GM18858 (cell line): ENCODE measurements around the gene AMZ2.
"Not testable (repeated sequence)": the region's sequence is repeated elsewhere in the genome, so short reads cannot be mapped to it uniquely, and the experiment has no call there.

Experiments used
- ATAC-seq: cut with Tn5 transposase; IDR thresholded peaks from one replicate; pipeline ENCODE4 v1.9.1; 2021; ENCODE audit not compliant: unreplicated experiment

Gene AMZ2

DNA sequence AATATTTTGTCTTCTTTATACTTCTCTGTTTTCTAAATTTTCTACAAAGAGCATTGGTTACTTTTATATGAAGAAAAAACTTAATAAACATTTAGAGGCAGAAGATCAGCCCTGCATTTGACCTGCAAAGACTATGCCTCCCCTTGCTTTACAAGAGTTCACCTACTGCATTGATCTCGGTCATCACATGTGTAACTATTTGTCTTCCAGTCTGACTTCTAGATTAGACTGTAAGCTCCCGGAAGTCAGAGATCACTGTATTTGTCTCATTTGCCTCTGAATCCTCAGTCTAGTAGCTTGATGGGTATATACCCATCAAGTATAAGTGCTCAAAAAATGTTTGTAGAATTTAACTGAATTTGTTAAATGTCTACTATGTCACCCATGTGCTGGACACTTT is 27.7 kb upstream of the AMZ2 start:
- ATAC-seq: not testable (repeated sequence)

DNA sequence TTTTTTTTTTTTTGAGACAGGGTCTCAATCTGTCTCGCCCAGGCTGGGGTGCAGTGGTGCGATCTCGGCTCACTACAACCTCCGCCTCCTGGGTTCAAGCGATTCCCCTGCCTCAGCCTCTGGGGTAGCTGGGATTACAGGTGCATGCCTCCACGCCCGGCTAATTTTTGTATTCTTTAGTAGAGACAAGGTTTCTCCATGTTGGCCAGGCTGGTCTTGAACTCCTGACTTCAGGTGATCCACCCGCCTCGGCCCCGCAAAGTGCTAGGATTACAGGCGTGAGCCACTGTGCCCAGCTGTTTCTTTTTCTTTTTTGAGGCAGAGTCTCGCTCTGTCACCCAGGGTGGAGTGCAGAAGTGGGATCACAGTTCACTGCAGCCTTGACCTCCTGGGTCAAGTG is 27.1 kb upstream of the AMZ2 start:
- ATAC-seq: not testable (repeated sequence)

DNA sequence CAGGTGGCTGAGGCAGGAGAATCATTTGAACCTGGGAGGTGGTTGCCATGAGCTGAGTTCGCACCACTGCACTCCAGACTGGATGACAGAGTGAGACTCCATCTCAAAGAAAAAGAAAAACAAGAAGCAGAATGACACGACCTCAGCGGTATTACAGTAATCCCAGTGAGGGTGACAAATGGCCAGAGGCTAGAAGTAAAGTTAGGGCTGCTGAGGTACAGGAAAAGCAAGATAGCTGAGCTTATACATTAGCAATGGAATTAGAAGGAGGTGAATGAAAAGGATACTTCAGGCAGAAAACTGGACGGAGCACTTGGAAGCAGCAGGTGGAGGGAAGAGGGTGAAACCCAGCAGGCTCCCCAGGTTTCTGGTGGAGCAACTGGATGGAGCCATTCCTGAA is 26.1 kb upstream of the AMZ2 start:
- no peak for ATAC-seq

DNA sequence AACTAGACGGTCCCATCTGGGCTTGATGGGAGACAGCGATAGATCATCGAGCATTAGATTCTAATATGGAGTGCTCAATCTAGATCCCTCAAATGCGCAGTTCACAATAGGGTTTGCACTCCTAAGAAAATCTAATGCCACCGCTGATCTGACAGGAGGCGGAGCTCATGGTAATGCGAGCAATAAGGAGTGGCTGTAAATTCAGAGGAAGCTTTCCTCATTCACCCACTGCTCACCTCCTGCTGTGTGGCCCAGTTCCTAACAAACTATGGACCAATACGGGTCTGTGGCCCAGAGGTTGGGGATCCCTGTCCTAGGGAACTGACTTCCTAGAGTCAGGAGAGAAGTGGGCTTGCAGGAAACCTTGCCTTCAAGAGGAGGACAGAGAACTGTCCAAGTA is 25.2 kb upstream of the AMZ2 start:
- ATAC-seq: no peak

DNA sequence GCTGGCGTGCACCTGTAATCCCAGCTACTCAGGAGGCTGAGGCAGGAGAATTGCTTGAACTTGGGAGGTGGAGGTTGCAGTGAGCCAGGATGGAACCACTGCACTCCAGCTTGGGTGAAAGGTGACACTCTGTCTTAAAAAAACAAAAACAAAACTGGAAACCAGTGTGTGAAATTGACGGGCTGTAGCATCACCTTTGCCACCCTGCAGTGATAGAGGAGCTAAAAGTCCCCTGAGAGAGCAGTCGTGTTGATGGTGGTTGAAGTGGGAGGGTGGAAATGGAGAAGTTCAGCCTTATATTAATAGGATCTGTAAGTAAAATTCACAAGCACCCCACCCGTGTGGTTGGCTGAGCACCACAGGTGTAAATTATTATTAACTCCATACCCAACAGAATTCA is 22.8 kb upstream of the AMZ2 start:
- ATAC-seq: peak; percentile 40

DNA sequence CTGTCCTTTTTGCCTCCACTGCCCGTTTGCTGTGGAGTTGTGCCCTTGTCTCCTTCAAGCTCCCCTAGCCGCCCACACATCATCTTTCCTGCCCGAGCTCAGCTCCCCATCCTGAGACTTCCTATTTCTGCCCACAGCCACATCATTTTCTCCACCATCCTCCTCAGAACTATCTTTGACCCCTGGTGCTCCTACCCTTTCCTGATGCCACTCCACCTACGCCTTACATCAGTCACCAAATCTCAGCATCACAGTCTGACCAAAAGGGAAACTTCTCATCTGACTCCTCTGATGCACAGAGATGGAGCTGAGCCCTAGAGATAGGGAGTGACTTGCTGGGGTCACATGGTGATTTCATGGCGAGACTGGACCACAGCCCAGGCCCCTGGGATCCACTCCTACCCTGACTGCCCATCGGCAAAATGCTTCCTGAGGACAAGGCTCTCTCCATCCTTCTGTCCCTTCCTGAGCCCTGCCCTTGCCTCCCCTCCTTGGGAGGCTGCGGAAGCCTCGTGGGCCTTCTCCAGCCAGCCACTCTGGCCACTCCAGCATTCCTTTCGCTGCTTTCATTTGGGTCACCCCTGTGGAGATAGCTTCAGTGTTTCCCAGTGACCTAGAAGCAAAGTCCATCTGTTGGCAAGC is 19.7 kb upstream of the AMZ2 start:
- ATAC-seq: not testable (repeated sequence)

DNA sequence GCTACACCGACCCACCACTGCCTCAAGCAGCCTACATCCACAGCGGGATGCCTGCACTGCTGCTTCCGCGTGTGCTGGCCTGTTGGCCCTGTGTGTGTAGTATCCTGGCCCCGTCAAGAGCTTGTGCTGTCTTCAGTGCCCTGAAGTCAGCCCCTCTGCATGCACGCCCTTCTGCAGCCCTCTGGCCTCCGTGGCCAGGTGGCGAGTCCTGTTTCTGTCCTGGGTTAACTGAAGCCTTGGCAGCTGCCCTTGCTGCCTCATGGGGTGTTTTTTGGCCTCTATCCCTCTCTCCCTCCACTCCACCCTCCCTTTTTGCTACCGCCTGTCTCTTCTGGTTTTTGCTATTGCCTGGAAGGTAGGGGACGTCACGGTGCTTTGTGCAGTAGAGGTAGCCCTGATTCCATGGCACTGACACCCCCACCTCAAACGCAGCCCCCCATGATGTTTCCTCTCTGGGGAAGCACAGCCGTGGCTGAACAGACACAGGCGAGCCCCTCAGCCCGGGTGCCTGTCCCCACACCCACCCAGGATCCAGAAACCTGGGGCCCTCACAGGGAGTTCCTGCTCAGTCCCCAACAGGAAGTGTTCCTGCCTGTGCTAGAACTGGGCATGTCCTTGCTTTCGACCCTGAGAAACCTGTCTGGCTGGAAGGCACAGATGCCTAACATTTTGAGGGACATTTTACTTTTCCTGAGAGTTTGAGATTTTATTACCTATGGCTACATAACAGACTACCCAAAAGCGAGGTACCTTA is 18.8 kb upstream of the AMZ2 start:
- ATAC-seq: no peak

DNA sequence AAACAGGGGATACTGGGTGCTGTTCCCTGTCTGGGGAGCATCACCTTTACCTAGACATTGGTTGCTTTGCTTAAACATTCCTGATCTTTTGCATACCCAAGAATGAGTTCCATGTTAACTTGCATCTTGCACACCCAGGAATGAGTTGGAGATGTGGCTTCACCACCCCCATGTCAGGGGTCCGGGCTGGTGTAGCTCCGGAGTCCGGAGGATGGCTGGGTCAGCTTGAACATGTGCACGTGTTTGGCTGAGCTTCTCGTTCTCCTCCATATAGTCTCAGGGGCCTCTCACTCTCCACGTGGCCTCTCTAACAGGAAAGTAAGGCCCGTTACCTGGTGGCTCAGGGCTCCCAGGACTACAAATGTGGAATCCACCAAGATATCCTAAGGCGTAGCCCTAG is 18.2 kb upstream of the AMZ2 start:
- no peak for ATAC-seq

DNA sequence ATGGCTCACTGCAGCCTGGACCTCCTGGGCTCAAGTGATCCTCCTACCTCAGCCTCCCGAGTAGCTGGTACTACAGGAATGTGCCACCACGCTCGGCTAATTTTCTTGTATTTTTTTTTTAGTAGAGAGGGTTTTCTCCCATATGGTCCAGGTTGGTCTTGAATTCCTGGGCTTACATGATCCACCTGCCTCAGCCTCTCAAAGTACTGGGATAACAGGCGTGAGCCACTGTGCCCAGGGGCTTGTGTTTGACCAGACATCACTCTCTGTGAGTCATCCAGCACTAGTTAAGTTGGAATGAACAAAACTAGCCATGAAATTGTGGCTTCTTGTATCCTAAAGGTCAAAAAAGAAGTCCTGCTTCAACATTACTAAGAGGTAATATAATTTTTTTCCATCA is 16.7 kb upstream of the AMZ2 start:
- not testable (repeated sequence) for ATAC-seq

DNA sequence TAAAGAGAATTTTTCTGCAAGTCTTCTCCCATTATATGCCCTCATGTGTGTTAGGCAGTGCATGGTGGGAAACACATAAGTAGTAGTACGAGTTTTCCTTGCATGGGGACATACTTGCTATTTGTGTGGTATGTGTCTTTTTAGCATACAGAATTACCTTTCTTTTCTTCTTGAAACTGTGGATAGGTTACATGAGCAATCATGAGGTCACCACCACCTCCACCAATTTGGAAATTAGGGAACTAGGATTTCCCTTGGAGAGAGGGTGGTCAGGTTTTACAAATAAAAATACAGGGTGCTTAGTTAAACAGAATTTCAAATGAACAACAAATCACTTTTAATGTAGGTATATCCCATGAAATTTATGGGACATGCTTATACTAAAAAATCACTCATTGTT is 16.3 kb upstream of the AMZ2 start:
- ATAC-seq: no peak

DNA sequence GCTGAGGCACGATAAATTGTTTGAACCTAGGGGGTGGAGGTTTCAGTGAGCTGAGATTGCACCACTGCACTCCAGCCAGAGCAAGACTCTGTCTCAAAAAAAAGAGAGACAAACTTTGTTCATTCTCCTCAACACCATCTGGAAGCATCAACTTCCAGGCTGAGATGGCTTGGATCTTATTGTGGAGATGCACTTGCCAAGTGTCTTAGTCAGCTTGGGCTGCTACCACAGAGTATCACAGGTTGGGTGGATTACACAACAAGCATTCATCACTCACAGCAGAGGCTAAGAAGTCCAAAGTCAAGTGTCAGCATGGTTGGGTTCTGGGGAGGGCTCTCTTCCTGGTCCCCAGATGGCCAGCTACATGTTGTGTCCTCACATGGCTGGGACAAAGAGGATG is 15.1 kb upstream of the AMZ2 start:
- not testable (repeated sequence) for ATAC-seq

DNA sequence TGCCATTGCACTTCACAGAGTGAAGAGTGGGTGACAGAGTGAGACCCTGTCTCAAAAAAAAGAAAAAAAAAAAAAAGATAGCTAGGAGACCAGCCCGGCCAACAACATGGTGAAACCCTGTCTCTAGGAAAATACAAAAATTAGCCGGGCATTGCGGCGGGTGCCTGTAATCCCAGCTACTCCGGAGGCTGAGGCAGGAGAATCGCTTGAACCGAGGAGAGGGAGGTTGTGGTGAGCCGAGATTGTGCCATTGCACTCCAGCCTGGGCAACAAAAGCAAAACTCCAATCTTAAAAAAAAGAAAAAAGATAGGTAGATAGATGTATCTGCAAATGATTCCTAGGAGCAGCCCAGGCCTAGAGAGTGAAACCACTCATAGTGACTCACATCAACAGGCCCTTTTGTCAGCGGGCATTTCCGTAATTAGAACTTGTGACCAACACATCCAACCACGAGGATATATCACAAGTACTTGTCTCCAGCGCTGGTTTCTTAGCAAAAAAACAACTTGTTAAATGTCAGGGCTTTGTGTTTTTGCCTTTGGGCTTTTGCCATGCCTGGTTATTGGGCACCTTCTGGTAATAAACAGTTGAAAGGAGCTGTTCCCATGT is 13.0 kb upstream of the AMZ2 start:
- not testable (repeated sequence) for ATAC-seq

DNA sequence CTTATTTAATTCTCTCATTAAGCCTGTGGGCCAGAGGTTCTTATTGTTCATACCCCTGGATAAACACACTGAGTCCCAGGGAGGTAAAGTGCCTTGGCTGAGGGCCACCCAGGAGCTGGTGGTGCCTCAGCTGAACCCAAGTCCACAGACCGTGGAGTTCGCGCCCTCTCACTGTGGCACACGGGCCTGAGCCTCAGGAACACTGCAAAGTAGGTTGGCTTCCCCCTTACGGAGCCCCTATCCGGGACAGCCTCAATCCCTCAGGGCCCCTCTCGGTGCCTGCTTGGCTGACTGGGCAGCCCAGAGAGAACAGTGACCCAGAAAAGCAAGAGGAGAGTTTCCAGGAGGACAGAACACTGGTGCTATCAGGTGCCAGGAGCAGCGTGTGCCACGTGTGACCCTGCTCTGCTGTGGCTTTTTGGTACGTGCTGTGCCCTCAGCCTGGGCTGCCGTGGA is 12.5 kb upstream of the AMZ2 start:
- not testable (repeated sequence) for ATAC-seq

DNA sequence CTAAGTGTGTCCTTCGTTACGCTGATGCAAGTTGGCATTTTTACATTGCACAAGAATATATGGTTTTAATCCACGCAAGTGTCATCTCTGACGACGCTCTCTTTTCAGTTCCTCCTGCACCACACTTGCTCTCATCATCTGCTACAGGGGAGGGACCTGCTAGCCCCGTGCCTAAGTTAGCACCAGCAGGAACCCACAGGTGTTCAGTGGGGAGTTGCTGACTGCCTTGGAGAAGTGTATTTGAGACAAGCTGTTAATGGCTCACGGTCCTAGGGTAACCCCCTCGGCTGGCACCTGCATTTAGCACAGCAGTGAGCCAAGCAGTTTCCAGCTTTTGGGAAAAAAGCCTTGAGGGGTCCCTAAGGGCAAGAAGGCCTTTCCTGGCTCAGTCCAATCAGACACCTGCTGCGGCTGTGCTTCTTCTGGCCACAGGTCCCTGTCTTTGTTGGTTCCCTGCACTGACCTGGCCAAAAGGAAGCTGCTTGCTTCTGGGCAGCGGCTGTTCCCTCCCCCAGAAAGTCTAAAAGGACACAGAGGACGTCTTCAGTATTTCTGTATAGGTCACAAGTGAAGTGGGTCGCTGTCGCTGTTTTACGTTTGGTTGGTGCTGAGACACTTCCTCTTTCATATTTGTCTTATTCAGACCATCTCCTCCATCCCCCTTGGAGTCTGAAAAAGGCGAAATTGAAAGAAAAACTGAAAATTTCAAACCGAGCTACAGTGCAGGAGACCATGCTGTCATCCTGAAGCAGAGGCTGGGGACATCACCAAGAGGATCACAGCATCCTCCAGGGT is 10.3 kb upstream of the AMZ2 start:
- ATAC-seq: peak; percentile 64

DNA sequence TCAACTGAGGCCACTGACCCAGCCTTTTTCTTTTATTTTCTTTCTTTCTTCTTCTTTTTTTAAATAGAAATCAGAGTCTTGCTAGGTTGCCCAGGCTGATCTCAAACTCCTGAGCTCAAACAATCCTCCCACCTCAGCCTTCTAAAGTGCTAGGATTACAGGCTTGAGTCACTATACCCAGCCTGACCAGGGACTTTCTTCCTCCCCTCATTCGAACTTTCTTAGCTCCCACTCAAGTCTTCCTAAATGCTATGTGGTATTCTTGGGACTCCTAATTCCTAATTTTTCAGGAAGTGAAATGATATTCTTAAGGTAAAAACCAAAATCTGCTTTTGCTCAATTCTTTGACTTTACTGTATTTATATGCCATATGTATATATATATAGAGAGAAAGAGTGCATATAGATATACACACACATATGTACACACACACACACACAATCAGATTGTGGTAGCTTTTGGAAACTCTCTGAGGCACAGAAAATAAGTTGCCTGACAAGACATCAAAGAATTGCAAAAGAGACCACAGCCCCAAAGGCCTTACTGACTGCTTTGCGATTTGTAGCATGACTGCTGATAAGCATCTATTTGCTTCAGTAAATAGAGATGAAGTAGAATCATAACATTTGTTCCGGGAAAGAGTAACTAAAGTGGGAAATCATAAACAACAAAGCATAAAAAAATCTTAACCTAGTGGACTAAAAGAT is 9.5 kb upstream of the AMZ2 start:
- ATAC-seq: no peak

DNA sequence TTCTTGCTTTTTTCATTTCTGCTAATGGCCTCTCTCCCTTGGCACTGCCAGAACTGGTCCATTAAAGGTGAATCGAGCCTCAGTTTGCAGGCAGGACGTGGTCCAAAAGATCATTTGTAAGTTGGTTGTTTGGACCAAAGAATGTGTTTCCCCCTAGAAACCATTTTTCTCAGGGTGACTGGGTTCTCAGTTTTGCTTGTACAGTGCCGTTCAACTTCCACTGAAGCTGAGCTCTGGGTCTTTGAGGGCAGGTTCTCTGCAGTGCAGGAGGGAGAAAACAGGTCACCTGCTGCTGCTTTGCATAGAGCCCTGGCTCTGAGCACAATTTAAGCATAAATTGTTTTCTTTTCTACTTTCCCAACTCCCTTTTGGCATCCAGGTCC is 9.0 kb upstream of the AMZ2 start:
- ATAC-seq: no peak

DNA sequence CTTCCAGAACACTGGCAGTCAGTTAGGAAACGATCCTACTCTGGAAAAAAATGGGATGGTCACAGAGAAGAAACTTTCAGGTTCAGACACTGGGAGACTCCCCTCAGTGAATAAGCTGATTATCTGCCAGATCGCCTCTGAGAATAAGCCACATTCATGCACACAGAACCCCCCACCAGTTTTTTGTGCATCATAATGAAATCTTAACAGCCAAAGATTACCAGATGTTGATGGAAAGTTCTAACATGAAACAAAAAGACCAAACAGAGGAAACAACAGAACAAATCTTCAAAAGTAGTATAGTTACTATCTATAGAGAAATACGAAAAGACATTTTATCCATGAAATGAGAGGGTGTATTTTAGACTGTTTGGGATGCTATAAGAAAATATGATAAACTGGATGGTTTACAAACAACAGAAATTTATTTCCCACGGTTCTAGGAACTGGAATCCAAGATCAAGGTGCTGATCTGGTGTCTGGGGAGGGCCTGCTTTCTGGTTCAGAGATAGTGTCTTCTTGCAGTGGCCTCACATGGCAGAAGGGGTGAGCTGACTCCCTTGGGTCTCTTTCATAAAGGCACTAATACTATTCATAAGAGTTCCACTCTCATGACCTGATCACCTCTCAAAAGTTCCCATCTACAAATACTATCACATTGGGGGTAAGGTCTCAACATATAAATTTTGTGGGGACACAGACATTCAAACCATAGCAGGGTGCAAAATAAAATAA is 8.0 kb upstream of the AMZ2 start:
- no peak for ATAC-seq

DNA sequence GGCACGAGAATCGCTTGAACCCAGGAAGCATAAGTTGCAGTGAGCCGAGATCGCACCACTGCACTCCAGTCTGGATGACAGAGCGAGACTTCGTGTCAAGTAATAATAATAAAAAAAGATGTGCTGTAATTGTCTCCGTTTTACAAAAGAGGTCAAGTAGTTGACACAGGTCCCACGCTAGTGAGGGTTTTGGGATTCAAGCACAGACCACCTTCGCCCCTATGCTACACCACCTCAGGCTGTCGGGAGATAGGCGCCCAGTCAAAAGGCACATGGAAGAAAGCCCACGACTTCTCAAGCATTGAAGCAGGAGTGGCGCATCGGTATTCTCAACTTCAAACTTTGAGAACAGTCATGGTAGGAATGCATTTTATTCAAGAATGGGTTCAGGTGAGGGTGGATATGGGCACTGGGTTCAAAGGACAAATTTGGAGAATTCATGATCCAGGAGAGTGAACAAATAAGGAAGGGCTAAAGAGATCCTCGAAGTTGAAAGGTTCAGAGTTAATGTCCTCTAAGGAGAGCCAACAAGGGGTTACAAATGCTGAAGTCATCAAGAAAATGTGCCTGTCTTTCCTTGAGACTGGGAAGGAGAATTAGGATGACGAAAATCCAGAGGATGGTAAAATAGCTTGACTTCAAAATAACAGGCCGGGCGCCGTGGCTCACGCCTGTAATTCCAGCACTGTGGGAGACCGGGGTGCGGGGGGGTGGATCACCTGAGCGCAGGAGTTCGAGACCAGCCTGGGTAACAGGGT is 1.4 kb upstream of the AMZ2 start:
- no peak for ATAC-seq

DNA sequence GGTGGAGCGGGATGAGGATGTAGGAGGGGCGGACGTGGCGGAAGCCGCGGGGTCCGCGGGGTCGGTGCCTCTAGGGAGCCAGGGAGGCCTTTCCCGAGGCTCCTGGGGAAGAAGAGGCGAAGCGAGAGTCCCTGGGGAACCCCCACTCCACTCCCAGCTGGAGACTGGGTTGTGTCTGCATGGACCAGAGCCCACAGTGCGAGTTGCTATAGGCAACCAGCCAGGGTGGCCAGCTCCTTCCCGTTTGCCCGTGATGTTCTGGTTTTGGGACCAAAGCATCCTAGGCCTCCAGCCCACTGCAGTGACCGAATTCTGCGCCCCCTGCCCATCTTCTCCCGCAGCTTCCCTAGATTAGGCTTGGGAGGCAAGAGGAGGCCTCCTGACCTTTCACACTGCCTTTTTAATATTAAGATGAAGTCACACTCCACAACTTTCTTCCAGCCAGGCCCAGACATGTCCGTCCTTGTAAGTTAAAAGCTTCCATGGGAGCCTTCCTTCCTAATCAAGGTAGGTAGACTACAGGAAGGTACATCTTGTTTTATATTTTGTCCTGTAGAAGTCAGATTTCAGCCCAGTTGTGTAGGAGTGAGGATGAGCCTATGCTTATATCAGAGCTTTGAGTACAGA is 469 bp downstream of the AMZ2 start:
- ATAC-seq: peak; percentile 17
